Mucosa of descending colon (tissue), 3 donors: ENCODE data around the gene RTN4IP1. TPM values are rescaled to one million over a fixed set of nuclear protein-coding genes. Genes with fewer than 3 reads are reported as not detected.

ENCODE experiments used
- ATAC-seq: fragments of 200-7000 bp; cut with Tn5 transposase; one replicate; pipeline ENCODE4 v1.9.1; 2020; ENCODE audit warnings: mild to moderate bottlenecking, moderate library complexity
- DNase-seq, 3 donors: peaks; one replicate each; pipeline ENCODE4 v3.0.0-alpha.2; 2020
- H3K36me3 ChIP-seq: fragments of 200-600 bp; one replicate; pipeline ENCODE4 v1.8.0; 2021; ENCODE audit warnings: low read depth, mild to moderate bottlenecking
- H3K4me1 ChIP-seq: fragments of 200-600 bp; one replicate; pipeline ENCODE4 v1.8.0; 2021; ENCODE audit warnings: low read depth, mild to moderate bottlenecking
- H3K4me3 ChIP-seq: fragments of 200-600 bp; one replicate; pipeline ENCODE4 v1.8.0; 2021; ENCODE audit warnings: mild to moderate bottlenecking
- H3K9me3 ChIP-seq: fragments of 200-600 bp; one replicate; pipeline ENCODE4 v1.8.0; 2021; ENCODE audit warnings: mild to moderate bottlenecking
- CTCF ChIP-seq: fragments of 200-600 bp; IDR thresholded peaks from one replicate; pipeline ENCODE4 v1.8.0; 2022; ENCODE audit warnings: antibody characterized with exemption, mild to moderate bottlenecking
- intact Hi-C, 2 donors: fragments of 100-400 bp; cut with DNase I in 1 of 2; cut with micrococcal nuclease in 1 of 2; formaldehyde crosslinking; loops; one replicate each; pipeline versions ENCODE4 v1.11.0 to v1.11.1; 2022; cut with DNase I, micrococcal nuclease
- total RNA-seq, 3 donors: library from RNA; stranded (reverse); fragmentation: NEBNext Ultra II Directional in 2 of 3; extraction: Animal tissue kit (Norgen Biotek cat#: 25700) in 2 of 3; gene quantifications; one replicate each; pipeline versions ENCODE4 v1.2.1 to v1.2.4, GENCODE V29; 2021 to 2023
- donor health status: DM: no; HTN: no; CAD: no; lungs with moderate emphysema.
- donor health status: DM: no; HTN: no; CAD: no.
- donor health status: DM: no; HTN: yes; CAD: no.

The RTN4IP1 gene
- total RNA-seq, 3 donors from 2014 or later: 8.3 to 12.8 (median 9.8) TPM

GRCh38 chr6:106618324-106618723 lies 11.0 kb downstream of the RTN4IP1 start:
- intact Hi-C loops: no loop called here
- no peaks in the 10 kb centered on the region for H3K9me3 ChIP-seq
- H3K4me3 ChIP-seq: no peak overlapping the region
- no peaks in the 10 kb centered on the region for H3K4me1 ChIP-seq
- DNase-seq (no peak), ATAC-seq (no peak)
- no peak for TF ChIP-seq CTCF
- no peaks in the 10 kb centered on the region for H3K36me3 ChIP-seq

- H3K4me1 ChIP-seq: no peaks in the 10 kb centered on the region
- ATAC-seq (no peak), DNase-seq (no peak)
- intact Hi-C loops: no loop called here
- TF ChIP-seq CTCF: no peak
- no peaks in the 10 kb centered on the region for H3K36me3 ChIP-seq
- no peaks in the 10 kb centered on the region for H3K9me3 ChIP-seq
- H3K4me3 ChIP-seq: no peak overlapping the region
Measured at GRCh38 chr6:106617857-106618256, 11.4 kb downstream of the RTN4IP1 start.

- no peak for DNase-seq
- no peaks in the 10 kb centered on the region for H3K9me3 ChIP-seq
Measured at GRCh38 chr6:106617302-106617701, 12.0 kb downstream of the RTN4IP1 start.

GRCh38 chr6:106614592-106615257 lies 14.6 kb downstream of the RTN4IP1 start:
- no peaks in the 10 kb centered on the region for H3K4me1 ChIP-seq
- intact Hi-C loops: no loop called here
- no peak overlapping the region for H3K4me3 ChIP-seq
- TF ChIP-seq CTCF: no peak
- ATAC-seq (no peak), DNase-seq (no peak)
- no peaks in the 10 kb centered on the region for H3K36me3 ChIP-seq
- H3K9me3 ChIP-seq: no peaks in the 10 kb centered on the region

More at GRCh38 chr6:106617302-106617701, 12.0 kb downstream of the RTN4IP1 start:
- Histone ChIP-seq H3K36me3 (no peaks in the 10 kb centered on the region), H3K4me1 (no peaks in the 10 kb centered on the region), H3K4me3 (no peak overlapping the region)
- no peak for TF ChIP-seq CTCF
- no peak for ATAC-seq
- intact Hi-C loops: no loop called here

- H3K9me3 ChIP-seq: no peaks in the 10 kb centered on the region
- no peak for ATAC-seq
- no peak for TF ChIP-seq CTCF
- intact Hi-C loops: no loop called here
- H3K4me3 ChIP-seq: no peak overlapping the region
- DNase-seq: no peak
- H3K36me3 ChIP-seq: no peaks in the 10 kb centered on the region
- H3K4me1 ChIP-seq: no peaks in the 10 kb centered on the region
Measured at GRCh38 chr6:106614166-106614565, 15.1 kb downstream of the RTN4IP1 start.

GRCh38 chr6:106613590-106613989 lies 15.7 kb downstream of the RTN4IP1 start:
- DNase-seq (no peak), ATAC-seq (no peak)
- Histone ChIP-seq H3K36me3 (no peaks in the 10 kb centered on the region), H3K4me1 (no peaks in the 10 kb centered on the region), H3K9me3 (no peaks in the 10 kb centered on the region), H3K4me3 (no peak overlapping the region)
- TF ChIP-seq CTCF: no peak
- intact Hi-C loops: no loop called here
